ENCODE measurements around the gene POMC.
"Not testable (repeated sequence)": the region's sequence is repeated elsewhere in the genome, so short reads cannot be mapped to it uniquely, and the experiment has no call there.

POMC gene

GRCh38 chr2:25176138-25176537 lies 7.8 kb upstream of the POMC start:
- DNase-seq, result no peak

GRCh38 chr2:25174192-25174861 lies 5.9 kb upstream of the POMC start:
- DNase-seq, result no peak

- DNase-seq, result no peak
Observed at GRCh38 chr2:25173719-25174118, 5.3 kb upstream of the POMC start.

GRCh38 chr2:25170888-25171287 lies 2.5 kb upstream of the POMC start:
- peak; percentile 9 for DNase-seq

- no peak for DNase-seq
Observed at GRCh38 chr2:25169073-25169470, 692 bp upstream of the POMC start.

- peak; percentile 82 for DNase-seq
Observed at GRCh38 chr2:25165992-25166875, 2.1 kb downstream of the POMC start.

GRCh38 chr2:25164561-25164960 lies 3.8 kb downstream of the POMC start:
- DNase-seq, result no peak

- DNase-seq, result not testable (repeated sequence)
Observed at GRCh38 chr2:25162061-25162460, 6.3 kb downstream of the POMC start.

GRCh38 chr2:25161055-25161781 lies 7.2 kb downstream of the POMC start:
- no peak for DNase-seq

GRCh38 chr2:25160376-25160775 lies 8.0 kb downstream of the POMC start:
- DNase-seq, result no peak

- DNase-seq, result peak; percentile 36
Observed at GRCh38 chr2:25159949-25160348, 8.4 kb downstream of the POMC start.

GRCh38 chr2:25158096-25158852 lies 10.1 kb downstream of the POMC start:
- DNase-seq, result no peak

GRCh38 chr2:25155401-25155800 lies 13.0 kb downstream of the POMC start:
- no peak for DNase-seq

GRCh38 chr2:25151718-25152117 lies 16.7 kb downstream of the POMC start:
- DNase-seq, result no peak

- not testable (repeated sequence) for DNase-seq
Observed at GRCh38 chr2:25150993-25151392, 17.4 kb downstream of the POMC start.

GRCh38 chr2:25149646-25150045 lies 18.7 kb downstream of the POMC start:
- DNase-seq, result no peak

GRCh38 chr2:25146896-25147295 lies 21.5 kb downstream of the POMC start:
- DNase-seq, result no peak

GRCh38 chr2:25145803-25146202 lies 22.6 kb downstream of the POMC start:
- no peak for DNase-seq

GRCh38 chr2:25141120-25141519 lies 27.3 kb downstream of the POMC start:
- DNase-seq, result no peak

- DNase-seq, result not testable (repeated sequence)
Observed at GRCh38 chr2:25140535-25140934, 27.8 kb downstream of the POMC start.

GRCh38 chr2:25132693-25133092 lies 35.7 kb downstream of the POMC start:
- no peak for DNase-seq

- no peak for DNase-seq
Observed at GRCh38 chr2:25132299-25132635, 36.1 kb downstream of the POMC start.

All from DMS53 (cell line).